Neural cell (in vitro differentiated cells): Measurements from ENCODE around the gene RPS6KA2. TPM values are rescaled to one million over a fixed set of nuclear protein-coding genes. Genes with fewer than 3 reads are reported as not detected.
A peak's percentile ranks its signal among the peaks of the same experiment; 100 is the strongest.

Source experiments
- H2AFZ ChIP-seq: fragments of 200-600, 300-800 bp; sonication (generic), shearing (Covaris generic); 2 replicates; pipeline ENCODE4 v1.6.0; 2014; ENCODE audit warnings: low read depth, mild to moderate bottlenecking, antibody characterized with exemption, low read length, moderate library complexity
- H3F3A ChIP-seq: fragments of 200-600 bp; shearing (Covaris generic); 2 replicates; pipeline ENCODE4 v1.6.1; 2016; ENCODE audit warnings: mild to moderate bottlenecking, moderate library complexity, mixed read lengths, antibody characterized with exemption, low read length; ENCODE audit not compliant: insufficient read depth, poor library complexity, severe bottlenecking
- H3K27ac ChIP-seq: fragments of 200-600, 300-800 bp; sonication (generic), shearing (Covaris generic); 2 replicates; pipeline ENCODE4 v1.5.1; 2014; ENCODE audit warnings: mild to moderate bottlenecking, low read length, moderate library complexity
- H3K27me3 ChIP-seq: fragments of 300-800, 200-600 bp; sonication (generic), shearing (Covaris generic); 2 replicates; pipeline ENCODE4 v1.6.0; 2014; ENCODE audit warnings: mild to moderate bottlenecking, low read depth, low read length, moderate library complexity; ENCODE audit not compliant: insufficient read depth
- H3K36me3 ChIP-seq: fragments of 300-800, 200-600 bp; sonication (generic), shearing (Covaris generic); 2 replicates; pipeline ENCODE4 v1.5.1; 2014; ENCODE audit warnings: mild to moderate bottlenecking, antibody characterized with exemption, low read length, moderate library complexity; ENCODE audit not compliant: insufficient read depth
- H3K4me2 ChIP-seq: fragments of 300-800, 200-600 bp; sonication (generic), shearing (Covaris generic); 2 replicates; pipeline ENCODE4 v1.6.0; 2014; ENCODE audit warnings: mild to moderate bottlenecking, low read length
- H3K4me3 ChIP-seq: fragments of 300-800, 200-600 bp; sonication (generic), shearing (Covaris generic); 2 replicates; pipeline ENCODE4 v1.5.1; 2014; ENCODE audit warnings: mild to moderate bottlenecking, low read length, moderate library complexity
- H3K79me2 ChIP-seq: fragments of 200-600 bp; shearing (Covaris generic); replicated peaks from 2 replicates; pipeline ENCODE4 v1.6.0; 2014; ENCODE audit warnings: mild to moderate bottlenecking, low read length, moderate library complexity; ENCODE audit not compliant: insufficient read depth
- H3K9ac ChIP-seq: fragments of 300-800, 200-600 bp; sonication (generic), shearing (Covaris generic); 2 replicates; pipeline ENCODE4 v1.6.1; 2016; ENCODE audit warnings: mild to moderate bottlenecking, low read length, mixed read lengths
- H3K9me2 ChIP-seq: fragments of 200-600 bp; shearing (Covaris generic); 2 replicates; pipeline ENCODE4 v1.6.1; 2016; ENCODE audit warnings: mild to moderate bottlenecking, low read length, mixed read lengths; ENCODE audit not compliant: insufficient read depth
- H3K9me3 ChIP-seq: fragments of 200-600, 300-800 bp; sonication (generic), shearing (Covaris generic); 2 replicates; pipeline ENCODE4 v1.6.1; 2016; ENCODE audit warnings: mild to moderate bottlenecking, mixed run types, low read length, moderate library complexity, mixed read lengths
- H4K20me1 ChIP-seq: fragments of 200-600 bp; shearing (Covaris generic); 2 replicates; pipeline ENCODE4 v1.6.1; 2016; ENCODE audit warnings: mild to moderate bottlenecking, mixed run types; ENCODE audit not compliant: insufficient read depth
- EP300 ChIP-seq: fragments of 450-650 bp; conservative IDR thresholded peaks from 2 replicates; pipeline ENCODE4 v1.6.1; 2014; ENCODE audit warnings: antibody characterized with exemption, mild to moderate bottlenecking, moderate library complexity; ENCODE audit not compliant: poor library complexity, severe bottlenecking
- EZH2 ChIP-seq: fragments of 200-600, 300-800 bp; shearing (Covaris generic), sonication (generic); IDR thresholded peaks from 2 replicates; pipeline ENCODE4 v1.6.1; 2014; ENCODE audit warnings: antibody characterized with exemption, low read length, borderline replicate concordance, mild to moderate bottlenecking; ENCODE audit not compliant: insufficient read depth, poor library complexity, severe bottlenecking
- MXI1 ChIP-seq: fragments of 450-650 bp; conservative IDR thresholded peaks from 2 replicates; pipeline ENCODE4 v1.6.1; 2014; ENCODE audit warnings: antibody characterized with exemption, mild to moderate bottlenecking; ENCODE audit not compliant: poor library complexity, severe bottlenecking
- POLR2AphosphoS5 ChIP-seq: IDR thresholded peaks from 2 replicates; pipeline ENCODE4 v1.6.1; 2012
- RAD21 ChIP-seq: fragments of 450-650 bp; conservative IDR thresholded peaks from 2 replicates; pipeline ENCODE4 v1.6.1; 2014; ENCODE audit warnings: antibody characterized with exemption, mild to moderate bottlenecking, moderate library complexity
- REST ChIP-seq: IDR thresholded peaks from 2 replicates; pipeline ENCODE4 v1.6.1; 2012; ENCODE audit warnings: borderline replicate concordance
- SMC3 ChIP-seq: fragments of 450-650 bp; conservative IDR thresholded peaks from 2 replicates; pipeline ENCODE4 v1.6.1; 2014; ENCODE audit warnings: antibody characterized with exemption, mild to moderate bottlenecking, moderate library complexity; ENCODE audit not compliant: poor library complexity
- TAF1 ChIP-seq: IDR thresholded peaks from 2 replicates; pipeline ENCODE4 v1.6.1; 2012; ENCODE audit warnings: low read depth
- polyA plus RNA-seq: library from polyadenylated mRNA; depleted of rRNA; stranded (reverse); fragments of >200 nt; gene quantifications from 2 replicates; pipeline ENCODE4 v1.2.3, GENCODE V29; 2014
- TF ChIP-seq, protein P1 (sequence below): fragments of 450-650 bp; IDR thresholded peaks from 2 replicates; pipeline ENCODE4 v1.5.1; 2014; ENCODE audit warnings: antibody characterized with exemption, mild to moderate bottlenecking, moderate library complexity; ENCODE audit not compliant: poor library complexity, severe bottlenecking

Gene RPS6KA2
- polyA plus RNA-seq, 1 donor from 2014 or later, result 34.3 TPM

DNA sequence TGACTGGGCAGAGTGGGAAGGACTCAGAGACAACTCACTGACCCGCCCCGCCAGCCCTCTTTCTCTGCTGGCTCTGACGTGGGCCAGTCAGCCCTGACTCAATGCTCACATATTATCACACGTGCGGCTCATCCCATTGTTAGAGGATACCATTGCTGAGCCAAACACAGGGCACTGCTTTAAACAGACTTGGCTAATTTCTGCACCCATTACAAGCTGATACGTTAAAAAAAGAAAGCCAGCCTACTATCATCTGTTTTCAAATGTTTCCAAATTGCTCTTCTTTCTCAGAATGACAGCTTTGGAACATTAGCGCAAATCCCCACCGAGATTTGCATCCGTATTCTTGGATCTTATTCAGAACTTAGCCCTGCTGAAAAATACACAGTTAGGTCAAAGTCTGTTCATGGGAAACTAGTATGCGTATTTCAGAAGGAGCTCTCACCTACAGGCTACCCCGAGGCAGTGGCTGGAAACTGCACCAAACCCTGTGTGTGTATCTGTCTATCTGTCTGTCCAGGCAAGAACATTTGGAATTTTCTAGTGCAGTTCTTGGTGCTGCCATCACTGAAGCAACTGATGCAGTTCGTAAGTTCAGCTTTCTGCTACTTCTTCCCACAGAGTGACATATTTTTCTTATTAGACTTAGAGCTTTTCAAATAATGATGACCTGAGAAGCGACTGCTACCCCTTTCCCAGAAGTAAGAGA lies 73.3 kb downstream of the RPS6KA2 start:
- H2AFZ ChIP-seq, result no peak overlapping the region
- TF ChIP-seq REST, result peak; percentile 79
- no peak for TF ChIP-seq MXI1
- no peak overlapping the region for H3K27ac ChIP-seq
- H3K9me2 ChIP-seq, result no peaks in the 10 kb centered on the region
- H3F3A ChIP-seq, result no peaks in the 10 kb centered on the region
- H3K9ac ChIP-seq, result no peak overlapping the region
- no peaks in the 10 kb centered on the region for H3K27me3 ChIP-seq
- H3K4me3 ChIP-seq, result peak overlapping the region; percentile 0
- peaks cover 11% of the 10 kb centered on the region for H3K79me2 ChIP-seq
- H4K20me1 ChIP-seq, result no peaks in the 10 kb centered on the region
- no peaks in the 10 kb centered on the region for H3K36me3 ChIP-seq
- H3K4me2 ChIP-seq, result no peak overlapping the region
- no peaks in the 10 kb centered on the region for H3K9me3 ChIP-seq

DNA sequence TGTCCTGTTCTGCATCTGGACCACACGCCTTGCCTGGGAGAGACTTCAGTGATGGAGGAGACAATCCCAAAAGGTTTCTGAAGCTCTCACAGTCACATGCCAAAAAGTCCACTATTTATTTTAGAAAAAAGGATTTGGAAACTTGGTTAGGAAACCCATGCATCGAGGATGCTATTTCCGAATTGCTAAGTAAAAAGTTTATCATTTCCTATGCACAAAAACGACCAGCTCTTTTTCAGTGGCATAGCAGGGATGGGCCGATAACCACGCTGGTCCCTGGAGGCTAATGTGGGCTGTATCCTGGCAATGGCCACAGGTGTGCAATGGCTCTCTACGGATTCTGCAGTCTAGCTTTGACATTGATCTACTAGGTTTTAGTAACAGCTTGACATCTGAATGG lies 74.5 kb downstream of the RPS6KA2 start:
- TF ChIP-seq EZH2 (no peak), RAD21 (no peak), MXI1 (no peak), TAF1 (no peak), REST (no peak), POLR2AphosphoS5 (no peak), EP300 (no peak), SMC3 (no peak)
- TF ChIP-seq, protein P1, sequence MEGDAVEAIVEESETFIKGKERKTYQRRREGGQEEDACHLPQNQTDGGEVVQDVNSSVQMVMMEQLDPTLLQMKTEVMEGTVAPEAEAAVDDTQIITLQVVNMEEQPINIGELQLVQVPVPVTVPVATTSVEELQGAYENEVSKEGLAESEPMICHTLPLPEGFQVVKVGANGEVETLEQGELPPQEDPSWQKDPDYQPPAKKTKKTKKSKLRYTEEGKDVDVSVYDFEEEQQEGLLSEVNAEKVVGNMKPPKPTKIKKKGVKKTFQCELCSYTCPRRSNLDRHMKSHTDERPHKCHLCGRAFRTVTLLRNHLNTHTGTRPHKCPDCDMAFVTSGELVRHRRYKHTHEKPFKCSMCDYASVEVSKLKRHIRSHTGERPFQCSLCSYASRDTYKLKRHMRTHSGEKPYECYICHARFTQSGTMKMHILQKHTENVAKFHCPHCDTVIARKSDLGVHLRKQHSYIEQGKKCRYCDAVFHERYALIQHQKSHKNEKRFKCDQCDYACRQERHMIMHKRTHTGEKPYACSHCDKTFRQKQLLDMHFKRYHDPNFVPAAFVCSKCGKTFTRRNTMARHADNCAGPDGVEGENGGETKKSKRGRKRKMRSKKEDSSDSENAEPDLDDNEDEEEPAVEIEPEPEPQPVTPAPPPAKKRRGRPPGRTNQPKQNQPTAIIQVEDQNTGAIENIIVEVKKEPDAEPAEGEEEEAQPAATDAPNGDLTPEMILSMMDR, result no peak
- H4K20me1 ChIP-seq, result no peaks in the 10 kb centered on the region
- H3K9ac ChIP-seq, result no peak overlapping the region
- H3K27me3 ChIP-seq, result no peaks in the 10 kb centered on the region
- no peaks in the 10 kb centered on the region for H3K36me3 ChIP-seq
- H3K9me3 ChIP-seq, result no peaks in the 10 kb centered on the region
- H3K27ac ChIP-seq, result no peak overlapping the region
- peaks cover 8% of the 10 kb centered on the region for H3K79me2 ChIP-seq
- H3K9me2 ChIP-seq, result no peaks in the 10 kb centered on the region
- H2AFZ ChIP-seq, result no peak overlapping the region
- no peak overlapping the region for H3K4me3 ChIP-seq
- no peak overlapping the region for H3K4me2 ChIP-seq
- no peaks in the 10 kb centered on the region for H3F3A ChIP-seq
